K562 (cell line): ENCODE results near the gene BTBD16.

Experiments
- ESRRA ChIP-seq: fragments of 450-650 bp; IDR thresholded peaks from 2 replicates; pipeline ENCODE4 v1.6.1; 2014; ENCODE audit warnings: low read depth, mild to moderate bottlenecking, moderate library complexity, borderline replicate concordance
- NCOA6 ChIP-seq: fragments of 450-650 bp; IDR thresholded peaks from 2 replicates; pipeline ENCODE4 v1.6.1; 2017; ENCODE audit warnings: mild to moderate bottlenecking
- RHOXF2B ChIP-seq: fragments of 250-450 bp; sonication (Bioruptor Pico); conservative IDR thresholded peaks from 2 replicates; pipeline ENCODE4 v1.5.1; 2021
- SMC3 ChIP-seq: conservative IDR thresholded peaks from 2 replicates; pipeline ENCODE4 v1.6.1; 2011; ENCODE audit warnings: low read depth, low read length, improper control_type of control experiment; ENCODE audit not compliant: insufficient read depth

- TF ChIP-seq SMC3: no peak
- TF ChIP-seq ESRRA: no peak
- no peak for TF ChIP-seq NCOA6
- no peak for TF ChIP-seq RHOXF2B (CRISPR knock-in tag)
Measured at GRCh38 chr10:122348935-122349361, 77.9 kb downstream of the BTBD16 start.
